Motor neuron (in vitro differentiated cells): ENCODE measurements around the gene CSN1S1. TPM values are rescaled to one million over a fixed set of nuclear protein-coding genes. Genes with fewer than 3 reads are reported as not detected.

Experiments used
- ATAC-seq, 8 experiments: fragments of 200-7000 bp; cut with Tn5 transposase; replicated peaks in 6 of 8; 2 replicates each; pipeline ENCODE4 v1.8.0; 2021; ENCODE audit warnings: mild to moderate bottlenecking in 8 of 8, moderate library complexity in 8 of 8
- H3K27ac ChIP-seq, 2 donors: fragments of 250-450 bp; sonication (Bioruptor Pico); 2 replicates each; pipeline ENCODE4 v1.9.0; 2021; ENCODE audit warnings: antibody characterized with exemption in 2 of 2, mild to moderate bottlenecking in 2 of 2, moderate library complexity in 1 of 2
- H3K4me1 ChIP-seq, 2 donors: fragments of 250-450 bp; sonication (Bioruptor Pico); replicated peaks in 1 of 2; 2 replicates each; pipeline ENCODE4 v1.6.1; 2021; ENCODE audit warnings: antibody characterized with exemption in 2 of 2, mild to moderate bottlenecking in 2 of 2, moderate library complexity in 1 of 2
- H3K4me3 ChIP-seq, 5 donors: fragments of 250-450 bp; sonication (Bioruptor Pico); 2 replicates each; pipeline ENCODE4 v1.9.0; 2021; ENCODE audit warnings: antibody characterized with exemption in 5 of 5, mild to moderate bottlenecking in 5 of 5, moderate library complexity in 4 of 5
- WGBS, 10 experiments: fragments of 450-650 bp; shearing (Covaris generic); methylation state at CpG; one replicate each; pipeline ENCODE4 v1.0.0; 2022; 5-methylcytosine and 5-hydroxymethylcytosine counted together
- in situ Hi-C, 9 experiments: fragments of 400-800 bp; cut with MboI; loops; one replicate each; pipeline ENCODE4 v1.15.0; 2021; ENCODE audit warnings: low sequenced_read_pairs in 9 of 9, low pct_unique_long_range_greater_than_20kb in 2 of 9; ENCODE audit not compliant: unreplicated experiment in 9 of 9
- total RNA-seq, 8 experiments: library from RNA; unstranded; fragments of 300-600 nt; gene quantifications; 2 replicates each; pipeline versions ENCODE4 v1.2.3 to v1.2.4, GENCODE V29; 2022

Gene CSN1S1
- total RNA-seq, 8 experiments from 2014 or later = not detected

DNA sequence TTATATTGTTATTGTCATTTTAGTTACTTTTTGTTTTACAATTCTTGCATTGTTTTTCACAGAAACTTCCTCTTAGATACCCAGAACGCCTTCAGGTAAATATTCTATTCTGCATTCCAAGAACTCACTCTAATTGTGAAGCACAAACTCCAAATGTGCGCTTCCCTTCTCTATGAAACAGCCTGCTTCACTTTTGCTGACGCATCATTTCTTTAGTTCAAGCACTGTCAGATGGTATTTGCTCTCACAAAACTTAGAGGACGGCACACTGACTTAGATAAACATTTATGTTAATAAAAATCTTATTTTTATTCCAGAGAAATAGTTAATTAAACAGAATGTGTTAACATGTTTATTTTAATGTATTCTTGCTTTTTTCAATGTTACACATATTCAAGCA lies 3.3 kb downstream of the CSN1S1 start:
- 31 to 92% (median 63%) methylated on average over 2 to 4 of the region's 4 CpGs; no CpG with 5 or more reads in 2 of the 10 experiments for WGBS, 10 experiments
- in situ Hi-C loops = no loop called here

DNA sequence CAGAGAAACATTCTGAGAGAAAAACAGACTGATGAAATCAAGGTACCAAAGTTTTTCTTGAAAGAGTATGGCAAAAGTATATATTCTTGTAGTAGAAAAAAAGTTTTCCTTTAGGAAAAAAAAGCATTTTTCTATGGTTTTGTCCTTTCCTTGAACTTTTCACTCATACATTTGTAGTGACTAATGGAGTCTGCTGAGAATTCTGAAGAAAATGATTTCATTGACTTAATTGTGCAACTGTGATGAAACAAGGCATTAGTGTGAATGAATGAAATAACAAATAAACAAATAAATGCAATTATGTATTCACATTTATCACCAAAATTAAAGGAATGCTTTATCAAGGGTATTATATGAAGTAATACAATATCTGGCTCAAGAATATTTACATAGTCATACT lies 5.7 kb downstream of the CSN1S1 start:
- in situ Hi-C loops = no loop called here
- Histone ChIP-seq H3K4me3 (no peak overlapping the region), H3K27ac (no peak overlapping the region), H3K4me1 (no peaks in the 10 kb centered on the region)
- ATAC-seq = no peak

More for the DNA sequence above, 3.3 kb downstream of the CSN1S1 start:
- Histone ChIP-seq H3K4me3 (no peak overlapping the region), H3K4me1 (no peaks in the 10 kb centered on the region), H3K27ac (no peak overlapping the region)
- ATAC-seq = no peak

DNA sequence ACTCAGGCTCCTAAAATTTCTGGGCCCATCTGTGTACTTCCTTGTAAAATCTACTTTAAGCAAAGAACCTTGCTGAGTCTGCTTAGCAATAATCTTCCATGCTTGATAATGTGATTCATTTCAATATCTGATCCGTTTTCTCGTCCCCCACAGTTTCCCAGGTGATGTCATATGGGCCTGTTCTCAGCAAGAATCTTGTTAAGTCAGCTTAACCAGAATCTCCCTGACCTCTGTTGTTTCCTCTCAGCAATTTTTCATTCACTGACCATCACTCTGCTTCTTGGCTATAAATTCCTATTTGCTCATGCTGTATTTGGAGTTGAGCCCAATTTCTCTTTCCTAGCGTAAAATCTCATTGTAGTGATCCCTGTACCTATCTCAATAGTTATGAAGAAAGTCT lies 20.7 kb downstream of the CSN1S1 start:
- peak in 3 of 8 experiments; percentile 25 to 57 (median 30) for ATAC-seq

DNA sequence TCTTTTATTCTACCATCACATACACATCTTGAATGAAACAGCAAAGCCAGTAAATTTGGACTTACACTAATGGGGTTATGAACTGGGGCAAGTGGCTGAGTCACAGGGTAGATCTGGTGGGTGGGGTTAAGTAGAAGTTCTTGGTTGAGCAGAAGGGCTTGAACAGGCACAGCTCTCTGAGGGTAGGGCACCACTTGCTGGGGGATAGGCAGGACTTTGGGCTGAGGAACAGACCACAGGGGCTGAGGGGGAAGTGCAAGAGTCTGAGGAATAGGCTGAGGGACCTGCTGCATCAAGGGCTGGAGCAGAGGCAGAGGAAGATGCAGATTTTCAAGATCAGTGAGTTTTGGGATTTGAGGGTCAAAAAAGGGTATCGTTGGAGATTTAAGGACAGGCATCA lies 26.3 kb downstream of the CSN1S1 start:
- Histone ChIP-seq H3K4me1 (no peaks in the 10 kb centered on the region), H3K4me3 (no peak overlapping the region), H3K27ac (no peak overlapping the region)
- in situ Hi-C loops = no loop called here
- peak in 1 of 8 experiments; percentile 24 for ATAC-seq
- 83 to 100% (median 89%) methylated on average over 1 of the region's 1 CpG; no CpG with 5 or more reads in 7 of the 10 experiments for WGBS, 10 experiments

More for the DNA sequence above, 20.7 kb downstream of the CSN1S1 start:
- Histone ChIP-seq H3K4me3 (no peak overlapping the region), H3K4me1 (no peaks in the 10 kb centered on the region), H3K27ac (no peak overlapping the region)
- in situ Hi-C loops = no loop called here
- 10 to 100% (median 62%) methylated on average over 2 to 3 of the region's 3 CpGs; no CpG with 5 or more reads in 1 of the 10 experiments for WGBS, 10 experiments

DNA sequence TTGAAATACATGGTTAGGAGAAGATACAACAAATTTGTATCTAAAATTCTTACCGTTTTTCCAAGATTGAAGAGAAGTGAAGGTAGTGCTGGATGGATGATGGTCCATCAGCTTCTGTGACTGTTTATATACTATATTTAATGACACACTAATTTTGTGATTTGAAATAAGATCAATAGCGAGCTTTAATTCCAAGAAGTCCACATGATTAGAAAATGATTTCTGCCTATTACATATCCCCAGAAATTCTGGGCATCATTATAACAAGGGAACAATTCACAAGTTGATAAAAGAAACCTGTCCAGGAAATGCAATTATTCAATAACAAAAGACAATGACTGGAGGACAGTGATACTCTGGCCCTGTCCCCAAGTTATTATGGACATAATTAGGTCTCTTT lies 34.8 kb downstream of the CSN1S1 start, which contains the start of gene CSN2:
Gene CSN2, minus strand, starts transcription at position 101 of the 400 bp plus-strand sequence. CDS start 4,733 bp downstream, outside the sequence.
- no peak for ATAC-seq
- WGBS, 10 experiments = 0 to 100% (median 57%) methylated on average over 1 to 2 of the region's 2 CpGs; no CpG with 5 or more reads in 2 of the 10 experiments

DNA sequence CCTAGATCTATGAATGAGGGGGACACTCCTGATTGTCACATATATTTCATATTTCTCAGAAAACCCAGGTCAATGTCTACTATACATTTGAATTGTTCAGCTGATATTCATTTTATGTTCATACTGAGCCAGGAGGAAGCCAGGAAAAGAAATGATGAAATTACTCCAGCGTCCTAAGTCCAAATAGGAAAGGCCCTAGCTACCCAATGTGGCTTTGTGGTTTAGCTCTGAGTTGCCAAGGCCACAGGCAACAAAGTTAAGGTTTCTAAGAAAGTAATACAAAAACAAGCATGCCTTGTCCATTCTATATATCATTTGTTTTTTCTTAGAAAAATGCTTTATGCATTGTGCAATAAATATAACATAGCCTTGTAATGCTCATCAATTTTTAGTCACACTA lies 39.2 kb downstream of the CSN1S1 start:
- no peak for ATAC-seq
- H3K4me1 ChIP-seq = no peaks in the 10 kb centered on the region
- H3K27ac ChIP-seq = no peak overlapping the region
- in situ Hi-C loops = no loop called here
- 0 to 86% (median 63%) methylated on average over 1 of the region's 1 CpG; no CpG with 5 or more reads in 4 of the 10 experiments for WGBS, 10 experiments
- H3K4me3 ChIP-seq = no peak overlapping the region

More for the DNA sequence above, 34.8 kb downstream of the CSN1S1 start, which contains the start of gene CSN2:
- in situ Hi-C loops = no loop called here
- Histone ChIP-seq H3K4me1 (no peaks in the 10 kb centered on the region), H3K4me3 (no peak within 1 kb of the TSS), H3K27ac (no peak within 1 kb of the TSS)

DNA sequence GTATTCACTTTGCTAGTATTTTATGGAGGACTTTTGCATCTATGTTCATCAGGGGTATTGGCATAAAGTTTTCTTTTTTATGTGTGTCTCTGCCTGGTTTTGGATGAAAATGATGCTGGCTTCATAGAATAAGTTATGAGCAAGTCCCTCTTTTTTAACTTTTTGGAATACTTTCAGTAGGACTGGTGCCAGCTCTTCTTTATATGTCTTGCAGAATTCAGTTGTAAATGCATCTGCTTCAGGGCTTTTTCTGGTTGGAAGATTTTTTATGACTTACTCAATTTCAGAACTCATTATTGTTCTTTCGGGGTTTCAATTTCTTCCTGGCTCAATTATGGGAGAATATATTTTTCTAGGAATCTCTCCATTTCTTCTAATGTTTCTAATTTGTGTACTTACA lies 43.8 kb downstream of the CSN1S1 start:
- no peak overlapping the region for H3K27ac ChIP-seq
- H3K4me3 ChIP-seq = no peak overlapping the region
- ATAC-seq = no peak
- H3K4me1 ChIP-seq = no peaks in the 10 kb centered on the region
- WGBS, 10 experiments = 0 to 100% (median 83%) methylated on average over 1 of the region's 1 CpG; no CpG with 5 or more reads in 3 of the 10 experiments
- in situ Hi-C loops = no loop called here

DNA sequence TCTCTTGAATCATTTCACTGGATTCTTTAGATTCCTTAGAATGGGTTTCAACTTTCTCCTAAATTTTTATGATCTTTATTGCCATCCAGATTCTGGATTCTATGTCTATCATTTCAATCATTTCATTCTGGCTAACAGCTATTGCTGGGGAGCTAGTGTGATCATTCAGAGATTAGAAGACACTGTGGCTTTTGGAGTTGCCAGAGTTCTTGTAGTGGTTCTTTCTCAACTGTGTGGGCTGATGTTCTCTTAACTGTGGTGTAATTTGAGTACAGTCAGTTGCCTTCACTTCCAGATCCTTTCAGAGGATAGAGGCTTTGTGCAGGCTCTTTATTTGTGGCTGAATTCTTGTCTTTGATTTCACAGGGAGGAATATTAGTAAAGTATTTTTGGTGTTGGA lies 46.7 kb downstream of the CSN1S1 start:
- ATAC-seq = no peak
- in situ Hi-C loops = no loop called here

DNA sequence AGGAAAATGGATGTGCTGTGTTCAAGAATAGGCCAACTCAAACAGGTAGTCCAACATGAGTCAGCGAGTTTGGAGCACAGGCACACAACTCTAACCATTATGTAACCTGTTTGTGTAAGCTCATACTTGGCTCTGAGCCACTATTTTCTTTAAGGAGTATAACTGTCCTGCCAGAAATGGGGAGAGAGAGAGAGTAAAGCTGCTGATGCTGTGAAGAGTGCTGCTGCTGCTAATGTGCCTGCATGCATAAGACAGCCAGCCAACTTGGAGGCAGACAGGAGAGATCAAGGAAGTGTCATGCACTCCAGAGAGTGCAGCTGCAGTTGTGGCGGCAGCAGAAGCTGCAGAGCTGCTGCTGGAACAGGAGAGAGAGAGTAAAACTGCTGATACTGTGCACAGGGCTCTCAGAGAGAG lies 53.2 kb downstream of the CSN1S1 start:
- in situ Hi-C loops = no loop called here
- Histone ChIP-seq H3K27ac (no peak overlapping the region), H3K4me1 (no peaks in the 10 kb centered on the region), H3K4me3 (no peak overlapping the region)
- WGBS, 10 experiments = 20 to 65% (median 47%) methylated on average over 1 to 2 of the region's 2 CpGs; no CpG with 5 or more reads in 4 of the 10 experiments
- ATAC-seq = peak; percentile 36 to 95 (median 70)

More for the DNA sequence above, 46.7 kb downstream of the CSN1S1 start:
- H3K27ac ChIP-seq = no peak overlapping the region
- H3K4me1 ChIP-seq = no peaks in the 10 kb centered on the region
- no peak overlapping the region for H3K4me3 ChIP-seq

DNA sequence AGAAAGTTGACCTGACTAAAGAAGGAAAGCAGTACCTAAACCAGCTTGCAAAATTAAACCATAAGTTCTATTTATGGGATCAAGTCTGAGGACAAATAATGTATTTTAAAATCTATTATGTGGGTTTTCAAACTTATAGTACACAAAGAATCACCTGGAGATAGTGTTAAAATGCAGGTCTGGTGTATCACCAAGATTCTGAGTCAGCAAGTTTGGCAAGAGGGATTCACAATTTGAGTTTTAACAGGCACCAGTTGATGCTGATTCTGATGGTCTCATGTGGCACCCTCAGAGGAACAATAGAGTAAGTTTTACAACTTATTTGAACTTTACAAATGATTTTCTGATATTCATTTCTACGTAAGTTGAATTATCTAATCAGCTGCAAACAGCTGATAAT lies 55.8 kb downstream of the CSN1S1 start:
- WGBS, 10 experiments = 22 to 94% (median 75%) methylated on average over 1 of the region's 1 CpG; no CpG with 5 or more reads in 1 of the 10 experiments
- in situ Hi-C loops = no loop called here
- no peak overlapping the region for H3K4me3 ChIP-seq
- no peak overlapping the region for H3K27ac ChIP-seq
- H3K4me1 ChIP-seq = no peaks in the 10 kb centered on the region
- ATAC-seq = no peak

DNA sequence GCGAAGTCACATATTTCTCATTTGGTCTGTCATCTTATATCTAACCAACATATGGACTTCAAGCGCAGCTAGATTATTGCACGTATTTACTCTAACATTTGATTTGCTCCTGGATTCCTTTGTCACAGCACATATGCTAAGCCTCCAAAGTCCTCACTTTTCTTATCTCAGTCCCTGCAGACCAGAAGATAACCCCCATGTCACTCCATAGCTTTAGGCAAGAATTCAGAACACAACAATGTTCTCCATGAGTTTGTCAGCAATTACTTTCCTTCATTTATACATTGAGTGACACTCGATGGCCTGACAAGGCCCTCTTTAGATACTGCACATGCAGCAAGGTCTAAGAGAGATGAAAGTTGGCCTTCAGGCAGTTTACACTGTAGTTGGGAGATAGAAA lies 60.1 kb downstream of the CSN1S1 start:
- no peak overlapping the region for H3K4me3 ChIP-seq
- no peak overlapping the region for H3K27ac ChIP-seq
- in situ Hi-C loops = no loop called here
- H3K4me1 ChIP-seq = no peaks in the 10 kb centered on the region
- ATAC-seq = no peak
- 61 to 100% (median 88%) methylated on average over 1 to 4 of the region's 4 CpGs for WGBS, 10 experiments

DNA sequence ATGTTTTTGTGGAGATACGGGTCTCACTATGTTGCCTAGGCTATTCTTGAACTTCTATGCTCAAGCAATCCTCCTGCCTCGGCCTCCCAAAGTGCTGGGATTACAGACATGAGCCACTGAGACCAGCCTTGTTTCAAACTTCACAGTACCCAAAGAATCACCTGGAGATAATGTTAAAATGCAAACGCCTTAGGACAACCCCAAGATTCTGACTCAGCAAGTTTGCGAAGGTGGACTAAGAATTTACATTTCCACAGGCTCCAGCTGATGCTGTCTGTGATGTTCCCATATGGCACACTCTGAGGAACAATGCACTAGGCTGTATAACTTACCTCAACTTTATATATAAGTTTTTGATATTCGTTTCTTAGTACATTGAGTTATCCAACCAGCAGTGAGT lies 63.9 kb downstream of the CSN1S1 start:
- no peaks in the 10 kb centered on the region for H3K4me1 ChIP-seq
- in situ Hi-C loops = no loop called here
- H3K4me3 ChIP-seq = no peak overlapping the region
- H3K27ac ChIP-seq = no peak overlapping the region
- ATAC-seq = no peak
- 12 to 90% (median 60%) methylated on average over 1 to 5 of the region's 5 CpGs; no CpG with 5 or more reads in 1 of the 10 experiments for WGBS, 10 experiments

DNA sequence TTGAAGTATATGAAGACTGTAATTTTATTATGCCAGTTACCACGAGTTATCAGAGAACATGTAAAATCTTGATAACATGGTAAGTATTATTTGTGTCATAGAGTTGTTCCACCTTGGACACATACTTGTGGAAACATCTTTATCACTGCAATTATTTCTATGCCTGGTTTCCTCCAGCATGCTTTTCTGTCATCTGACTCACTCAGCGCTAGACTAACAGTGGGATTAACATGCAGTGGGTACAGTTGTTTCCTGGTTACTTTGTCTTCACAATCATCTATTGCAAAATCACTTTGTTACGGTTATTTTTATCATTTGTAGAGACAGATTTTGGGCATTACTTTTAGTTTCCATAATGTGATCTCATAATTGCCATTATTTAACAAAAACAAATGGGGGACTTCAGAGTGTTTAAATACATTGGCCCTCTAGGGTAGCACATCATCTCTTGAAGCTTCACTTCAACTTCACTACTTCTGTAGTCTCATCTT lies 64.7 kb downstream of the CSN1S1 start, which contains the start of gene STATH:
Gene STATH, plus strand, starts transcription at position 441 of the 491 bp plus-strand sequence. CDS start 2,472 bp downstream, outside the sequence.
- in situ Hi-C loops = no loop called here
- H3K4me1 ChIP-seq = no peaks in the 10 kb centered on the region
- ATAC-seq = no peak
- H3K27ac ChIP-seq = no peak within 1 kb of the TSS
- no peak within 1 kb of the TSS for H3K4me3 ChIP-seq
- WGBS, 10 experiments = 0 to 100% (median 78%) methylated on average over 1 to 3 of the region's 3 CpGs
